ENCODE data around the gene SLC27A2. TPM values are rescaled to one million over a fixed set of nuclear protein-coding genes. Genes with fewer than 3 reads are reported as not detected.
A peak's percentile ranks its signal among the peaks of the same experiment; 100 is the strongest.

SLC27A2 gene
- total RNA-seq, 1 experiment from 2014 or later: 0.03 TPM

DNA sequence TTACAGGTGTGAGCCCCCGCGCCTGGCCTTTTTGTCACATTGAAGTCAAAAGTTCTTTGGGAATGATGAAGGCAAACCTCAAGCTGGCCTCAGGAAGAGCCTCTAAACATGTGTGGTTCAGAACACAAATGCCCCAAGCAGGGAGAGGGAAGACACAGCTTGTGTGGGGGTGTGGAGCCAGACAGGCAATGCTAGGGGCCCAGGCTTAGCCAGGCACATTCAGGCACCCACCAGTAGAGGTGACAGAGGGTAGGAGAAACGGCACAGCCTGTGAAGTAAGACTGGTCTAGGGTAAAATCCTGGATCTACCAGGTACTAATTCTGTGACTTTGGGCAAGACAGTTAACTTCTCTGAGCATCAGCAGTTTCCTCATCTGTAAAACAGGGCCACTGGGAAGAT is 80.0 kb downstream of the SLC27A2 start:
- DNase-seq: no peak

DNA sequence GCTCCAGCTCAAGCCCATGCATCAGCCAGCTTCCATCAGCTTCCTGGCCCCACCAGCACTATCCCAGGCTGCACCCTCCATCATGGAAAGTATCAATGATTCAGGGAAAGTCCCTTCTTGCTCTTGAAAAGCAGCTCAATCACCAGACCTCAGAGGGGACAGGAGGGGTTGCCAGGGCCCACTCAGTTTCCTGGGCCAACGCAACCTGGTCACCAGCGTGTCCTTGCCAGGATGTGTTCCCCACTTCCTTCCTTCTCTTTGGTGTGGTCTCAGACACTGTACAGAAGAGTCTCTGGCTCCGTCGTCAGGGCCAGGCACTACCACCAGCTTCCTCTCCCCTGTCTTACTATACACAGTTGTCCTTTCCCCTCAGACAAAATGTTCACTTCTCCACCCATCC is 80.5 kb downstream of the SLC27A2 start:
- Histone ChIP-seq H3K9me3 (0 out of 2 replicates have a peak, but pooled peaks cover under 1% of the 10 kb centered on the region), H3K27me3 (no peaks in the 10 kb centered on the region), H3K4me3 (no peak overlapping the region), H3K36me3 (no peaks in the 10 kb centered on the region)
- no peak for DNase-seq

More for the DNA sequence above, 80.0 kb downstream of the SLC27A2 start:
- H3K36me3 ChIP-seq: no peaks in the 10 kb centered on the region
- H3K4me3 ChIP-seq: no peak overlapping the region
- H3K9me3 ChIP-seq: no peaks in the 10 kb centered on the region
- H3K27me3 ChIP-seq: no peaks in the 10 kb centered on the region

DNA sequence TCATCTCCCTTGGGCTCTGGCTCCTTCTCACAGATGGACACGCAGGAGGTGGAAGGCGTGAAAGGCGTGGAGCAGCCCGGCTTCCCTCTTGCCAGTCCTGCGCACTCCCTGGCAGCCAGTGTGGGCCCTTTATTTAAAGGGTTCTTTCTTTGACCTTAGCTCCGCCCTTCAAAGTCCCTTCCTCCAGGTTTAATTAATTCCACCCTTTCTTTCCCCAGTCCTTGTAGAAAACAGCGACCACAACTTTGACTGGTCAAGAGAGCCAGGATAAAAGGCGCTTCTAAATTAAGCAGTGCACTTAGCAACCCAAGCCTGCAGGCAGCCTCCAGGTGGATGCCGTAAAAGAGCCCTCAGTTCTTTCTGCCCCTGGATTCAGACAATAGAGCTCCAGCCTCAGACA is 83.6 kb downstream of the SLC27A2 start, which contains the start of gene HDC:
Gene HDC (minus strand): TSS at position 107 of the 400 bp plus-strand sequence. CDS start 103 bp downstream, at position 4.
- Histone ChIP-seq H3K4me3 (no peak within 1 kb of the TSS), H3K36me3 (no peaks in the 10 kb centered on the region), H3K27me3 (no peaks in the 10 kb centered on the region), H3K9me3 (0 out of 2 replicates have a peak, but pooled peaks cover 3% of the 10 kb centered on the region)
- DNase-seq: no peak

- Histone ChIP-seq H3K27me3 (no peaks in the 10 kb centered on the region), H3K4me3 (no peak overlapping the region), H3K36me3 (no peaks in the 10 kb centered on the region), H3K9me3 (0 out of 2 replicates have a peak, but pooled peaks cover 3% of the 10 kb centered on the region)
- no peak for DNase-seq
Measured at GRCh38 chr15:50267577-50267976, 85.6 kb downstream of the SLC27A2 start.

GRCh38 chr15:50275091-50275490 is 93.1 kb downstream of the SLC27A2 start:
- no peak overlapping the region for H3K4me3 ChIP-seq
- H3K27me3 ChIP-seq: no peaks in the 10 kb centered on the region
- DNase-seq: no peak
- no peaks in the 10 kb centered on the region for H3K9me3 ChIP-seq
- no peaks in the 10 kb centered on the region for H3K36me3 ChIP-seq

GRCh38 chr15:50275908-50276307 is 93.9 kb downstream of the SLC27A2 start:
- no peaks in the 10 kb centered on the region for H3K36me3 ChIP-seq
- H3K9me3 ChIP-seq: no peaks in the 10 kb centered on the region
- DNase-seq: no peak
- H3K27me3 ChIP-seq: no peaks in the 10 kb centered on the region
- H3K4me3 ChIP-seq: no peak overlapping the region

DNA sequence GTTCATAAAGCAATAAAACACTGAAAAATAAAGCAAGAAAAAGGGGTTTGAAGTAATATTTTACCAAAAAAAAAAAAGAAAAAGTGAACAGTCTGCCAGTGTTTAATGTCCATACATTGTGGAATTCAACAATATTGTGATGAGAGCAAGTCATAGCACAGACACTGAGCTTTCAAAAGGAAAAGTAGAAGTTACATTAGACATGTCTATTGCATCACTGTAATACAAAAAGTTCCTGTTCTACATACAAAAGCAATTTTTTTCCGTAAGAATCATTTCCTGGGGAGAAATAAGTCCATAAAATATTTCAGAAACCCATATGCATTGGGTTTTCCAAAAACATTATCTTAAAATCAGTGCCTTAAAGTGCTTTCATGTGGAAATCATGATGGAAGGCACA is 95.4 kb downstream of the SLC27A2 start:
- Histone ChIP-seq H3K4me3 (no peak overlapping the region), H3K36me3 (no peaks in the 10 kb centered on the region), H3K27me3 (no peaks in the 10 kb centered on the region), H3K9me3 (no peaks in the 10 kb centered on the region)
- no peak for DNase-seq

GRCh38 chr15:50278496-50278895 is 96.5 kb downstream of the SLC27A2 start:
- no peaks in the 10 kb centered on the region for H3K9me3 ChIP-seq
- H3K36me3 ChIP-seq: no peaks in the 10 kb centered on the region
- H3K27me3 ChIP-seq: no peaks in the 10 kb centered on the region
- no peak for DNase-seq
- H3K4me3 ChIP-seq: no peak overlapping the region

DNA sequence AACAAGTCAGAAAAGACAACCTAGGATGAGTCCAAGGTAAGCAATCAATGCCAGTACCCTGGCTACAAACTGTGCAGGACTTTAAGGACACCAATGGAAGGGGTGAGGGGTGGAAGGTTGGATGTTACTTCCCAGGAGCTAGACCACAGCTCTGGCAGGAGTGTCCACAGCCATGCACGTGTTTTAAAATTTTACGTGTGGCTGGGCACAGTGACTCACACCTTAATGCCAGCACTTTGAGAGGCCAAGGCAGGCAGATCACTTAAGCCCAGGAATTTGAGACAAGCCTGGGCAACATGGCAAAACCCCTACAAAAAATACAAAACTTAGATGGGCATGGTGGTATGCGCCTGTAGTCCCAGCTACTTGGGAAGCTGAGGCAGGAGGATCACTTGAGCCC is 98.3 kb downstream of the SLC27A2 start:
- H3K36me3 ChIP-seq: no peaks in the 10 kb centered on the region
- no peak overlapping the region for H3K4me3 ChIP-seq
- DNase-seq: peak; percentile 57
- H3K27me3 ChIP-seq: no peaks in the 10 kb centered on the region
- H3K9me3 ChIP-seq: no peaks in the 10 kb centered on the region

DNA sequence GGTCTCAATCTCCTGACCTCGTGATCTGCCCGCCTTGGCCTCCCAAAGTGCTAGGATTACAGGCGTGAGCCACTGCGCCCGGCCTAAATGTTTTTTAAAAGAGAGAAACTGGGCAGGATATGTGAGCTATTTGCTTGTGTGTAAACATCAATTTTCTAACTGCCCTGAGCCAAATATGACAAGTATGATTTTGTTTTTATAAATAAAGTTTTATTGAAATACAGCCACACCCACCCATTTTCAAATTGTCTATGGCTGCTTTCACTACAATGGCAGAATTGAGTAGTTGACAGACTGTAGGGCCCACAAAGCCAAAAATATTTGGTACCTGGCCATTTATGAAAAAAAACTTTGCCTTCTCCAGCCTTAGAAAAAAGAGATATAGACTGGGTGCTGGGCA is 99.4 kb downstream of the SLC27A2 start:
- DNase-seq: no peak
- peaks cover 3% of the 10 kb centered on the region; the same call in 1 of the 2 replicates for H3K36me3 ChIP-seq
- no peaks in the 10 kb centered on the region for H3K27me3 ChIP-seq
- no peak overlapping the region for H3K4me3 ChIP-seq
- H3K9me3 ChIP-seq: no peaks in the 10 kb centered on the region

Other genes starting within 250 kb of the SLC27A2 start
- not detected in 2 replicates for gene ATP8B4, start 63.0 kb upstream of the SLC27A2 start, total RNA-seq (2014; rRNA removed; shearing (Covaris generic); ENCODE audit: low replicate concordance)
- not detected in 2 replicates for gene HDC, start 83.5 kb downstream of the SLC27A2 start, total RNA-seq (2014; rRNA removed; shearing (Covaris generic); ENCODE audit: low replicate concordance)
- 31.2 and 46.1 TPM in 2 replicates for gene GABPB1, start 173.0 kb downstream of the SLC27A2 start, total RNA-seq (2014; rRNA removed; shearing (Covaris generic); ENCODE audit: low replicate concordance)
- gene USP8, start 242.2 kb downstream of the SLC27A2 start, total RNA-seq (2014; rRNA removed; shearing (Covaris generic); ENCODE audit: low replicate concordance): 48.0 and 81.2 TPM in 2 replicates

Data from MG63 (cell line).